K562 (cell line): ENCODE measurements around the gene ZBTB9. TPM values are rescaled to one million over a fixed set of nuclear protein-coding genes. Genes with fewer than 3 reads are reported as not detected.
A peak's percentile ranks its signal among the peaks of the same experiment; 100 is the strongest.

Source experiments
- CHD2 ChIP-seq: IDR thresholded peaks from 2 replicates; pipeline ENCODE4 v1.6.1; 2011; ENCODE audit warnings: low read depth, low read length
- E2F8 ChIP-seq: fragments of 450-650 bp; IDR thresholded peaks from 2 replicates; pipeline ENCODE4 v1.7.1; 2018; ENCODE audit warnings: mild to moderate bottlenecking, low read depth; ENCODE audit not compliant: partially characterized antibody
- ELF4 ChIP-seq: fragments of 450-650 bp; formaldehyde crosslinking; IDR thresholded peaks from 2 replicates; pipeline ENCODE4 v1.4.0; 2022; ENCODE audit warnings: missing genetic modification characterization
- ETS2 ChIP-seq: IDR thresholded peaks from 2 replicates; pipeline ENCODE4 v1.6.1; 2016; ENCODE audit warnings: borderline replicate concordance, missing genetic modification characterization, mild to moderate bottlenecking, moderate library complexity, missing compliant biosample characterization; ENCODE audit not compliant: poor library complexity, severe bottlenecking
- HDAC1 ChIP-seq, 2 experiments: fragments of 450-650 bp; IDR thresholded peaks; 2 replicates each; pipeline ENCODE4 v1.6.1; 2016 to 2017; ENCODE audit warnings: inconsistent platforms in 1 of 2, mild to moderate bottlenecking in 1 of 2, moderate library complexity in 1 of 2
- HMGN3 ChIP-seq: IDR thresholded peaks from 2 replicates; pipeline ENCODE4 v1.6.1; 2011; ENCODE audit warnings: borderline replicate concordance, low read depth, mild to moderate bottlenecking, mixed read lengths, low read length; ENCODE audit not compliant: insufficient read length; ENCODE audit errors: extremely low read depth
- HNRNPK ChIP-seq: fragments of 200-400 bp; formaldehyde crosslinking; IDR thresholded peaks from one replicate; pipeline ENCODE4 v1.6.1; 2018; ENCODE audit warnings: mild to moderate bottlenecking, low read depth, low read length; ENCODE audit not compliant: poor library complexity, severe bottlenecking
- NCOA2 ChIP-seq, 2 experiments: fragments of 450-650 bp; IDR thresholded peaks; 2 replicates each; pipeline ENCODE4 v1.6.1; 2018; ENCODE audit warnings: mild to moderate bottlenecking in 2 of 2, moderate library complexity in 1 of 2; ENCODE audit not compliant: partially characterized antibody in 2 of 2
- NFIC ChIP-seq: fragments of 450-650 bp; IDR thresholded peaks from 2 replicates; pipeline ENCODE4 v1.6.1; 2017; ENCODE audit warnings: mild to moderate bottlenecking, inconsistent platforms
- POLR2A ChIP-seq: fragments of 450-650 bp; conservative IDR thresholded peaks from 2 replicates; pipeline ENCODE4 v1.6.1; 2016
- POLR3A ChIP-seq: IDR thresholded peaks from 2 replicates; pipeline ENCODE4 v1.6.1; 2011; ENCODE audit warnings: borderline replicate concordance, mild to moderate bottlenecking, moderate library complexity; ENCODE audit not compliant: insufficient read length, insufficient read depth; ENCODE audit errors: extremely low read depth
- PREB ChIP-seq: sonication (generic); formaldehyde crosslinking; IDR thresholded peaks from 2 replicates; pipeline ENCODE4 v1.8.1; 2023; ENCODE audit warnings: mild to moderate bottlenecking, missing genetic modification reagents
- SFPQ ChIP-seq: fragments of 200-400 bp; formaldehyde crosslinking; IDR thresholded peaks from 2 replicates; pipeline ENCODE4 v1.6.1; 2017; ENCODE audit warnings: mild to moderate bottlenecking, low read depth, low read length, moderate library complexity
- SNRNP70 ChIP-seq: fragments of 200-400 bp; formaldehyde crosslinking; optimal IDR thresholded peaks from 2 replicates; pipeline ENCODE3; 2017; ENCODE audit warnings: low read depth, low read length
- SP2 ChIP-seq: IDR thresholded peaks from 2 replicates; pipeline ENCODE4 v1.6.1; 2011; ENCODE audit warnings: mild to moderate bottlenecking, low read depth, low read length, moderate library complexity; ENCODE audit not compliant: poor library complexity, severe bottlenecking; ENCODE audit errors: extremely low read depth
- ZNF583 ChIP-seq: fragments of 250-450 bp; sonication (Bioruptor Pico); IDR thresholded peaks from 2 replicates; pipeline ENCODE4 v1.4.0; 2020
- polyA plus RNA-seq, 8 experiments: library from polyadenylated mRNA; depleted of rRNA in 4 of 8; stranded (reverse) in 5 of 8; unstranded in 3 of 8; fragments of >200 nt; fragmentation: Nextera tagmentation in 2 of 8; fragmentation: Illumina TruSeq in 1 of 8; extraction: Ambion mirVana in 2 of 8; extraction: Trizol in 1 of 8; gene quantifications; 2 replicates each; pipeline versions ENCODE4 v1.2.1 to v1.2.3, GENCODE V29; 2011 to 2014; ENCODE audit warnings: inconsistent platforms in 1 of 8, missing spikeins in 1 of 8
- total RNA-seq, 7 experiments: library from RNA; depleted of rRNA in 6 of 7; stranded (reverse); fragments of >200 nt in 6 of 7; fragmentation: Illumina TruSeq in 2 of 7; extraction: Trizol in 2 of 7; gene quantifications; 2 replicates each; pipeline versions ENCODE4 v1.2.1 to v1.2.3, GENCODE V29; 2011 to 2021; ENCODE audit warnings: low replicate concordance in 1 of 7
- TF ChIP-seq, protein P1 (sequence below): IDR thresholded peaks from 2 replicates; pipeline ENCODE4 v1.6.1; 2014; ENCODE audit warnings: antibody characterized with exemption
- TF ChIP-seq, protein P2 (sequence below): IDR thresholded peaks from 2 replicates; pipeline ENCODE4 v1.6.1; 2016; ENCODE audit warnings: missing genetic modification characterization, missing compliant biosample characterization

The ZBTB9 gene
- total and polyA plus RNA-seq, 9 of the 15 experiments (the other 6 are each of a cell fraction or from before 2014, with no cell fraction given) = 1.9 to 19.5 (median 10.4) TPM

DNA sequence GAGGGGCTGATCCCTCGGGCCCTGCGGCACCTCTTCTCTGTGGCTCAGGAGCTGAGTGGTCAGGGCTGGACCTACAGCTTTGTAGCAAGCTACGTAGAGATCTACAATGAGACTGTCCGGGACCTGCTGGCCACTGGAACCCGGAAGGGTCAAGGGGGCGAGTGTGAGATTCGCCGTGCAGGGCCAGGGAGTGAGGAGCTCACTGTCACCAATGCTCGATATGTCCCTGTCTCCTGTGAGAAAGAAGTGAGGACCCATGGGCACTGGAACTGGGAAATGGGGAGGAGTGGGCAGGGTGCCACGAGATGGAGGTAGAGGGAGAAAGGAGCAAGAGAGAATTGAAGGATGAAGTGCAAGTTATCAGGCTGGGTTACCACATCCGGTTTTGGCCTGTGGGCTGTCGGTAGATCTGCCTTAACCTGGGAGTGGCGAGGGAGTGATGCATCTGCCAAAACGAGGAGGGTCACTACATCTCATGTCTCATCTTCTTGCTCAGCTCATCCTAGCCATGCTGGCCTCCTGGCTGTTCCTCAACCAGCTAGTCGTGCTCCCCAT, 48.9 kb upstream of the ZBTB9 start (continued):
- TF ChIP-seq HNRNPK (no peak), NFIC (peak; percentile 4; the same call in 1 of the 2 replicates), ETS2 (tag) (no peak), HDAC1 (IDR thresholded peaks at IDR 0.05) (no peak), ZNF583 (CRISPR knock-in tag) (no peak), POLR3A (no peak), ELF4 (CRISPR knock-in tag) (no peak), SP2 (no peak), POLR2A (peak; percentile 58; the same call in 1 of the 2 replicates), PREB (CRISPR knock-in tag) (no peak), NCOA2 (IDR thresholded peaks at IDR 0.05; ENCODE audit: partially characterized antibody in 2 of 2) (no peak), HMGN3 (no peak), SNRNP70 (no peak), E2F8 (no peak), SFPQ (no peak), CHD2 (no peak)
- TF ChIP-seq, protein P1, sequence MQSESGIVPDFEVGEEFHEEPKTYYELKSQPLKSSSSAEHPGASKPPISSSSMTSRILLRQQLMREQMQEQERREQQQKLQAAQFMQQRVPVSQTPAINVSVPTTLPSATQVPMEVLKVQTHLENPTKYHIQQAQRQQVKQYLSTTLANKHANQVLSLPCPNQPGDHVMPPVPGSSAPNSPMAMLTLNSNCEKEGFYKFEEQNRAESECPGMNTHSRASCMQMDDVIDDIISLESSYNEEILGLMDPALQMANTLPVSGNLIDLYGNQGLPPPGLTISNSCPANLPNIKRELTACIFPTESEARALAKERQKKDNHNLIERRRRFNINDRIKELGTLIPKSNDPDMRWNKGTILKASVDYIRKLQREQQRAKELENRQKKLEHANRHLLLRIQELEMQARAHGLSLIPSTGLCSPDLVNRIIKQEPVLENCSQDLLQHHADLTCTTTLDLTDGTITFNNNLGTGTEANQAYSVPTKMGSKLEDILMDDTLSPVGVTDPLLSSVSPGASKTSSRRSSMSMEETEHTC = no peak
- TF ChIP-seq, protein P2, sequence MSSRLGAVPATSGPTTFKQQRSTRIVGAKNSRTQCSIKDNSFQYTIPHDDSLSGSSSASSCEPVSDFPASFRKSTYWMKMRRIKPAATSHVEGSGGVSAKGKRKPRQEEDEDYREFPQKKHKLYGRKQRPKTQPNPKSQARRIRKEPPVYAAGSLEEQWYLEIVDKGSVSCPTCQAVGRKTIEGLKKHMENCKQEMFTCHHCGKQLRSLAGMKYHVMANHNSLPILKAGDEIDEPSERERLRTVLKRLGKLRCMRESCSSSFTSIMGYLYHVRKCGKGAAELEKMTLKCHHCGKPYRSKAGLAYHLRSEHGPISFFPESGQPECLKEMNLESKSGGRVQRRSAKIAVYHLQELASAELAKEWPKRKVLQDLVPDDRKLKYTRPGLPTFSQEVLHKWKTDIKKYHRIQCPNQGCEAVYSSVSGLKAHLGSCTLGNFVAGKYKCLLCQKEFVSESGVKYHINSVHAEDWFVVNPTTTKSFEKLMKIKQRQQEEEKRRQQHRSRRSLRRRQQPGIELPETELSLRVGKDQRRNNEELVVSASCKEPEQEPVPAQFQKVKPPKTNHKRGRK (tag) = no peak
